ENCODE measurements around the gene SEMA3C.

The SEMA3C gene

DNA sequence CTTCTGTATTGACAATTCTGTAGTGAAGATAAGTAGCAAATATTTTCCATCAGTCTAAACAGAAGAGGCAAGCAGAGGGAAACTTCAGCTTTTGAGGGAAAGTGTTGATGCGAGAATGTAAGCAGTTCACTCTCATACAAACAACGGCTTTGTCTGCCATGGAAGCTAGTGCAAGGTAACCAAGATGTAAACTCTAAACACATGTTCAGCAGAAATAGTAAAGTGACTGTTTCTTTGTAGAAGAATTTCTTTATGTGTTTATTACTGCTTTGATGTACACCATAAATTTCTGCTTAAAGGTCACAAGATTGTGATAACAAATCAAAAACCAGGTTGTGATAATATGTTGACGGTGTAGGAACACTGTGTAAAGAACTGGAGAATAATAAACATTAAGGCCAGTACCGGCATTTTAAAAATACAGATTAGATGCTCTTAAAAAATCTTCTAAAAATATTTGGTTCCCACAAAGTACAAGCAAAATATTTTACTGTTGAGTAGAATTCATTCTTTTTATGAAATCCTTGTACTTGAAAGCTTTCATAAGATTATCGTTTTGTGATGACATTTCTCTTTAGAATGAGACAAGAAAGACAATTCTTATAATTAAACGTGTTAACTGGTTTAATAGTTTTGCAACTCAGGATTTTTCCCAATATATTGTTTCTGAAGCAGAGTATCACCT, 34.2 kb downstream of the SEMA3C start:
- no peak for DNase-seq

DNA sequence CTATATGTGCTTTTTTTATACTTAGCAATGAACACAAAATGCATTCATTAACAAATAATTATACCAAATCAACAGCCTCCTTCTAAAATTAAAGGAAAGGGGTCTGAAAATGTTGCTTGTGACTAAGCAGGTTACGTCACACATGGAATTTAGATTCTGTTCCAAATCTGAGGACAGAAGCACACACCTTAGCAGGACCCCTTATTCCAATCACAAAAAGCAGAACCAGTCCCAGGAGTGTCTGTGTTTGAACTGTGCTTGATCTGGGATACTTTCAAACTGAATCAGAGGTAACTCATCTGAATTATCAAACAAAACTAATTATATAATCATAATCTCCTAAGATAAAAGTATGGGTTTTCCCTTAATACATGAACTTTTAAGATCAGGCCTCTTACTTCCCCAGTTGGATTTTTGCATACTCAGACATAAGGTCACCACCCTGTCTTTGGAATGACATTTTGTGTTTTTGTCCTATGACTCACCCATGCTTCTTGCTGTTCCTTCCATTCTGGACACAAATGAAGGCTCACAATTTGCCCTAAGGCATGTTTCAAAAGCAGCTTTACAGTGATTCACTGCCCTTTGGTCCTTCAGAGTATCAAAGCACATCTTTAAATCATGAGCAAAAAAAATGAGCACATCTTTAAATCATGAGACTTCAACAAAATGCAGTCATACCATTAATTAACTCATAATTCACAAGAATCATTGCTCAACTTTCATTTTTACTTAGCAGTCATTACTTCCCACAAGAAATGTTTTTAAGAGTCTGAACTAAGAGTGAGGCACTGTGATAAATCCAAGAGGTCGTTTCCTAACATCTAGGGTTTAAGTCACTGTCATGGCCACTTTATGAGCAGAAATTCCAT, 35.5 kb downstream of the SEMA3C start:
- DNase-seq, result no peak

DNA sequence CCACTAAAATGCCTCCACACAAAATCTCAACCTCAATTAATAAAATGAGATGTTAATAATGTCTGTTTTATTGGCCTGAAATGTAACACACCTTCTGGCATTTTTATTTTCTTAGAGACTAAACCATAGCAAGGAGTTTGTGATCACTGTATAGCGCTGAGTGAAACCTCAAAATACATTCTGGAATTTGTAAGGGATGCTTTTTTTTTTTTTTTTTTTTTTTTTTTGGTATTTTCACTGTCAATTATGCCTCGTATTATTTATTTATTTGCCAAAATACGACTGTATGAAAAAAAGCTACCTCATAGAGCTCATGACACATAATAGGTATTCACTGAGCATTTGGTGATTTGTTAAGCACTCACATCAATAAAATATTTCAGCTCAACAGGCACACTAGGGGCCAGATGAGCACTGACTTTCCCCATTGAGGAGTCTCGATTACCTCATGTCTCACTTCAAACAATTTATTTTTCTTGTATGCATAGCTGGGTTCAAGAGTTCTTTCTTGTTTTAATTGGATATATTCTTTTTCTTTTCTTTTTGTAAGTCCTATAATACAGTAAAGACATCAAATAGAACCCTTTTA, 36.5 kb downstream of the SEMA3C start:
- no peak for DNase-seq

DNA sequence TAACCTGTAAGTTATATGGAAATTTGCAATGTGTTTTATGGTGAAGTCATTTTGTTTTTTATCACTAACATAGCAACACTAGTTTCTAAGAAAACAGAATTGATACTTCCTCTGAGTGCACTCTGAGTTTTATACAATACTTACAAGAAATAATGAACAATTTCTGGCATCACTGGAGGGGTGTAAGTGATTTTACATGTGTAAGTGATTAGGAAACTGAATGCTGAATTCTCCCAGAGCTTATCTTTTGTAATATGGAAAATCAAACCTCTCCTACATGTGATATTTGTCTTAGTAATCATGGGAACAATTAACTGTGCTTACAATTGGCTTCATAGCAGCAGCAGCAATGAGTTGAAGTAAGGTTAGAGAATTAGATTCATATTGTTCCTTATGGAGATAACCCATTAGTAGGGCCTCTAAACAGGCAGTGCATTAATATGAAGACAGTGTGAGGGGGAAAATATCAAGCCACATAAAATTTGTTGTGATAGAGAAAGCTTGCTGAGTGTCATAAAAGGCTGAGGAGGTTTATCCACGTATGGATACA, 37.4 kb downstream of the SEMA3C start:
- DNase-seq, result no peak

- DNase-seq, result no peak
These were observed 39.0 kb downstream of the SEMA3C start for GRCh38 chr7:80879849-80880248.

DNA sequence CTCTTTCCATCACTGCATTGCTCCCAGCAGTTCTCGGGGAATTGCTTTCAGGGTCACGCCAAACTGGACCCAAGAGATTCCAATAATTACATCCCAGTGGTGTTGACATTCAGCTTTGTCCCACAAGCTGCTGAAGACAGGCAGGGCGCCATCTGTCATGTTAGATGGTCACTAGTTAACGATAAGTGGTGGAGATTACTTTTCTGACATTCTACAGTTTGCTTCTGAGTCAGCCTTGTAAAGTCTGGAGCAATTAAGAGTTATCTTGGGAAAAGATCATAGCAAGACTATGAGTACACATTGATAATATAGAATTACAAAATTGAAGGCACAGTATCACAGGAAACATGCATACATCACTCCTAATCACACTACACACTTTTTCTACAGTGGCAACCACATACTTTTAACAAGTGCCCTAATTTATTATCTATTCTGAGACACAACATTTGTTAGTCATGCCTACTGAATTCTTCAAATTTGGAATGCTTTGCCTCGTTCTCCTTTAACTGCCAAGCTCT, 41.9 kb downstream of the SEMA3C start:
- no peak for DNase-seq

- DNase-seq, result no peak
These were observed 43.2 kb downstream of the SEMA3C start for GRCh38 chr7:80875537-80876120.

DNA sequence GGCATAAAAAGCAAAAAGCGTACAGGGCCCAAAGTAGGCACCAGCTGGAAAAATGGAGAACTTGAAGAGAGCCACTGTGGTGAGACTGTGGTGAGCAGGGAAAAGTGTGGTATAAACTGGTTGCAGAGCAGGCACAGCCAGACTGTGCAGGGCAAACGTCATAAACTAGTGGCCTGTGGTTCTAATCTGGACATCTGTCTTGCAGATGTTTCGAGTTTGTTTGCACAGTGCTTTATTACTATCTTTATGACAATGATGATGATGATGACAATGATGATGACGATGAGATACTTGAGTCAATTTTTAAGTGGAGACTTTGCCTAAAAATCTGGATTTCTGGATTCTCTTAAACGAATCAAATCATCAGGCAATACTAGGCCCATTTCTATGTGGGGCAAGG, 45.7 kb downstream of the SEMA3C start:
- DNase-seq, result no peak

GRCh38 chr7:80871228-80871627, 47.6 kb downstream of the SEMA3C start:
- DNase-seq, result no peak

DNA sequence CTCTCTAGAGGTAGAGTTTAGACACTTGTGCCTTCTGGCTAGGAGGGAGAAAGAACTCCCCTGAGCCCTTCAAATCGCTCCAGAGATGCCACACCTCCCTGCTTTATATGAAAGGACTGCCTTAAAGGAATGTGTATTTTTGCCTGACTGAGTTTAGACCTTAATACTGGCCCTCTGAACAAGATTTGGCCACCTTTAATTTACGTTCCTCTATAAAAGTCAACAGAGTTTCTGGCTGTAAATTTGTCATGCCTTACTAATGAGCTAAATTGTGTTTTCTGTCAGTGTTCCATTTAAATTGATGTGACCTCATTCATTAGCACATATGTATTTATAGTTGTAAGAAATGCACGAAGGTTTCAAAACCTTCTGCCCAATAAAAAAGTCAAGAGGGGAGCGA, 48.0 kb downstream of the SEMA3C start:
- no peak for DNase-seq

- DNase-seq, result no peak
These were observed 48.8 kb downstream of the SEMA3C start for GRCh38 chr7:80869821-80870751.

GRCh38 chr7:80869106-80869784, 49.6 kb downstream of the SEMA3C start:
- DNase-seq, result no peak

- no peak for DNase-seq
These were observed 50.3 kb downstream of the SEMA3C start for GRCh38 chr7:80868566-80868965.

DNA sequence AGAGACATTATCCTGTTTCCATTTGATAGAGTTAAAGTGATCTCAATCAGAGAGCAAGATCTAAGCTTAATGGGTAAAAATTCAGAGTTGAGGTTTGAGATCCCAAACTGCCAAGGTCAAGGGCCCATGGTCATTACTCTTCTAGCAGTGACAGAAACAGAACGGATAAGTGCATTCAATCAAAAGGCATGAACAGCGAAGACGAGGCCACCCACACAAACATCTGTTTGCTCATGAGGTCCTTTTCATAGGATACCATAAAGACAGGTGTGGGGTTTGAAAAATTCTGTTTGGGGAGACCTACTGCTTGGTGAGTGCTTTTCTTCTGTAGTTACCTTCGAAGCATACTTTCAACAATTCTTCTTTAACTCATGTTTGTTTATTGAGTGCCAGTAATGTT, 58.3 kb downstream of the SEMA3C start:
- no peak for DNase-seq

GRCh38 chr7:80859272-80859970, 59.4 kb downstream of the SEMA3C start:
- no peak for DNase-seq

DNA sequence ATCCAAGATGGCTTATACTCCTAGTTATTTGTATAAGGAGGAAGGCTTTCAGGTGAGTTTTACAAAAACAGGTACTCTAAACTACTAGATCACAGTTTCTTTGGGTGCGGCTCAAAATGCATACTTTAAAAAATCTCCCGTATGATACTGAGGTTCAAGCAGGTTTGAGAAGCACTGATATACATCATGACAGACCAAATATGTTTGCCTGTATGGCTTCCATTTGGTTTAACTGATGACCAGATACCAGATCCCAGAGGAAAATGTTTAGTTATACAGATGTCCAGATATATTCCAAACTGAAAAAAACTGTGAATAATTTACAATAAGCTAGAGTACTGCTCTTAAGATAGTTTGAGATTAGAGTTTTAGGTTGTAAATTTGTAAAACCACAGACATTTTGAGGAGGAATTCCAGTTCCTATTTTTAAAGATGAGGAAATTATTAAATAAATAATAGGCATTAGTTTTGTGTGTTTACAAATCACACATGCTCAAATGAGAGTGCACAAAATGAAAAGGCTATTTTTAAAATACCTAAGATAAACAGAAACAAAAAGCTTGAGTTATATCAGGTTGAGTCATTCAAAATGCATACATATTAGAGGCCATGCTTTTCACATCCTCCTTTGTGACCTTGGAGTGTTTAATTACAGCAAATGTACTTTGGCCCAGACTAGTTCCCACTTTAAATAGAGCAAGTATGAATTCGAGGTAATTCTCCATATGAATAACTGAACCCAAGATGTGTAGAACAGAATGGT, 60.5 kb downstream of the SEMA3C start:
- DNase-seq, result no peak

DNA sequence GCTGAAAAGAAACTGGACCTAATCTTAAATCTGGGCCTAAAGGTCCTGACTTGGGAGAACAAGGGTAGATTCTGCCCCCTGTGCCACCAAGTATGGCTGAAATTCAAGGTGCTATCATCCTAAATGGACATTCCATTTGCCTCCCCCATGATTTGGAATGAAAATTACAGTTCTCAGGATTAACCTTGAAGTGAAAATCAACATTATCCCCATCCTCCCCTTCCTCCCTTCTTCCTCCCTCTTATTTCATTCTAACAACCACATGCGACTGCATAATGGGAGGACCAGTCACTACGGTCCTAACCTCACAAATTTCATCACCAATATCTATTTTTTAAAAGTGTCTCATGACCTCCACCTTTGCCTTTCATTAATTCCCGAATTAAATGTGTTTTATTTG, 62.1 kb downstream of the SEMA3C start:
- DNase-seq, result no peak

DNA sequence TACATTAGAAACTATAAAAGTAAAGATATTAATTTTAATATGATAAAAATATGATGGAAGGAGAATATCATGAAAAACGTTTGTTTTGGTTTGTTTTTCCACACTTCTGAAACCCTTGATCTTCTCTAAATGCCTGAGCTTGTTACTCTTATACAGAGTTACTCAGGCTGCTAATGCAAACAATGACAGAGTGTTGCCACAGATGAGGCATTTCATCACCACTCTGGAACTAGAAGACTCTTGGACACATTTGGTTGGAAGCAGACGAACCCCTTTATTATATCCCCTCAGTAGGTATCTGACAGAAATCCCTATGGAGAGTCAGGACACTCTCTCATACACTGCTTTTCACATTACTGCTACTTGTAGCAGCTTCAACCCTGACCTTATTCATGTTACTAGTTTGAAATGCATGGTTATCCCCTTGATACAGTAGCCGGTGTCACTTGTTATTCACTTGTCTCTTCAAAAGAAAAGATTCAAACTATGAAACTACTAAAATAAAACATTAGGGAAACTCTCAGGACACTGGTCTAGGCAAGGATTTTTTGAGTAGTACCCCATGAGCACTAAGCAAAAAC, 66.9 kb downstream of the SEMA3C start:
- no peak for DNase-seq

GRCh38 chr7:80848841-80849240, 70.0 kb downstream of the SEMA3C start:
- DNase-seq, result no peak

- no peak for DNase-seq
These were observed 71.0 kb downstream of the SEMA3C start for GRCh38 chr7:80847895-80848294.

Measured in activated effector memory CD4-positive, alpha-beta T cell treated with anti-CD3 and anti-CD28 coated beads, Interleukin-2, amount 50 U/mL, for 16 hours (primary cell).